CD4-positive, alpha-beta T cell treated with Interferon alpha-2 for 1 hour (primary cell): Measurements from ENCODE around the gene BCAM.
A peak's percentile ranks its signal among the peaks of the same experiment; 100 is the strongest.
"Not testable (repeated sequence)": the region's sequence is repeated elsewhere in the genome, so short reads cannot be mapped to it uniquely, and the experiment has no call there.

Source experiments
- DNase-seq, 2 donors: peaks; one replicate each; pipeline ENCODE4 v3.0.0-alpha.2; 2020 to 2022

BCAM gene

DNA sequence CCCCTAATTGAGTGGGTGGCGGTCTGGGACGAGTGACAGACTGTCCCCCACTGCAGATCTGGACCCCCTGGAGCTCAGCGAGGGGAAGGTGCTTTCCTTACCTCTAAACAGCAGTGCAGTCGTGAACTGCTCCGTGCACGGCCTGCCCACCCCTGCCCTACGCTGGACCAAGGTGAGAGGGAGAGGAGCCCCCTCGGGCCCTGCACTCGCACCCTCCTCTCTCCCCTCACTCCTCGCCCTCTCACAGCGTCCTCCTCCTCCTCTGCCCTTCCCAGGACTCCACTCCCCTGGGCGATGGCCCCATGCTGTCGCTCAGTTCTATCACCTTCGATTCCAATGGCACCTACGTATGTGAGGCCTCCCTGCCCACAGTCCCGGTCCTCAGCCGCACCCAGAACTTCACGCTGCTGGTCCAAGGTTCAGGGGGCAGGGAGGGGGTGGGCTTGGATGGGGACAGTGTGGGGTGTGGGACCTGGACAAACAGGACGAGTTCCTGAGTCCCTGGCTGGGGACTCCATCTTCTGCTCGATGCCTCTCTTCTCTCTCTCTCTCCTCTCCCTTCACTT lies 9.6 kb downstream of the BCAM start:
- DNase-seq: no peak

DNA sequence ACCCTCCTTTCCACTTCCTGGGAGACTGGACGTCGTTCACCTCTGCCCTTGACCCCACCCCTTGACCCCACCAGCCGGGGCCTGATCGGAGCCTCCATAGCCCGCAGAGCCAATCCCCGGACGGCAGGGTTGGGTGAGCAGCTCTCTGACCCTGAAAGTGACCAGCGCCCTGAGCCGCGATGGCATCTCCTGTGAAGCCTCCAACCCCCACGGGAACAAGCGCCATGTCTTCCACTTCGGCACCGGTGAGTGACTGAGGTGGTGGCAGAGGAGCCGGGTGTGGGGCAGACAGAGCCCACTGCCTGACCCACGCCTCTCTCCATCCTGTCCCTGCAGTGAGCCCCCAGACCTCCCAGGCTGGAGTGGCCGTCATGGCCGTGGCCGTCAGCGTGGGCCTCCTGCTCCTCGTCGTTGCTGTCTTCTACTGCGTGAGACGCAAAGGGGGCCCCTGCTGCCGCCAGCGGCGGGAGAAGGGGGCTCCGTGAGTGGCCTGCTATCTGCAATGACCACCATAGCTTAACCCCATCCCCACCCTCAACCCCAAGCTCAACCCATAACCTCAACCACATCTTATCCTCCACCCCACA lies 10.4 kb downstream of the BCAM start:
- no peak for DNase-seq

DNA sequence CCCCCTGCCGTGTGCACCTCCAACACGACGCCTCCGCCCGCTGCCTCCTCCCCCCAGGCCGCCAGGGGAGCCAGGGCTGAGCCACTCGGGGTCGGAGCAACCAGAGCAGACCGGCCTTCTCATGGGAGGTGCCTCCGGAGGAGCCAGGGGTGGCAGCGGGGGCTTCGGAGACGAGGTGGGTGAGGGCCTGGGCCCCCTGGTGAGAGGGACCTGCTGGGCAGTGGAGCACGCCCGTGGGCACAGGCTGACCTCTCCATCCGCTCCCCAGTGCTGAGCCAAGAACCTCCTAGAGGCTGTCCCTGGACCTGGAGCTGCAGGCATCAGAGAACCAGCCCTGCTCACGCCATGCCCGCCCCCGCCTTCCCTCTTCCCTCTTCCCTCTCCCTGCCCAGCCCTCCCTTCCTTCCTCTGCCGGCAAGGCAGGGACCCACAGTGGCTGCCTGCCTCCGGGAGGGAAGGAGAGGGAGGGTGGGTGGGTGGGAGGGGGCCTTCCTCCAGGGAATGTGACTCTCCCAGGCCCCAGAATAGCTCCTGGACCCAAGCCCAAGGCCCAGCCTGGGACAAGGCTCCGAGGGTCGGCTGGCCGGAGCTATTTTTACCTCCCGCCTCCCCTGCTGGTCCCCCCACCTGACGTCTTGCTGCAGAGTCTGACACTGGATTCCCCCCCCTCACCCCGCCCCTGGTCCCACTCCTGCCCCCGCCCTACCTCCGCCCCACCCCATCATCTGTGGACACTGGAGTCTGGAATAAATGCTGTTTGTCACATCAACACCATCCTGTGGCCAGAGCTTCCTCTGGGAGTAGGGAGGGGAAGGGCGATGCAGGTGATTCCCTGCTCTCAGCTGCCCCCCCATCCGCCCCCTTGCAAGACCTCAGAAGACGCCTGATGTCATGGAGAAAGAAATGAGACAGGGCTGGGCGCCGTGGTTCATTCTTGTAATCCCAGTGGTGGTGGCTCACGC lies 12.0 kb downstream of the BCAM start:
- DNase-seq: no peak

DNA sequence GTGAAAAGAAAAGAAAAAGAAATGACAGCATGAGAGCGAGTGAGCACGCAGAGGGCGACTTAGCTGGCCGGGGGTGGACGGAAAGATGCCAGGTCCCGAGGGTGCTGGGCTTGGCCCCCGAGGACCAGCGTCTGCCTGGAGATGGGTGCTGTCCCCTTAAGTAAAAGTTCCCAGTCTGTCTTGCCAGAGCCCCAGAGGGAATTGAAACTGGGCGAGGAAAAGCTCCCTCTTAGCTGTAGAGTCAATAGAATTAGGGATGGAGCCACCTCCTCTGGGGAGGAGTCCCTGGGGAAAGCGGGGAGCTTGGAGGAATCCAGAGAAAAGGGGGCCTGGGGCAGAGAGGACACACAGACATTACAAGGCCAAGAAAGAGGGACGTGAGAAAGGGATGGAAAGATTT lies 13.3 kb downstream of the BCAM start:
- no peak for DNase-seq

DNA sequence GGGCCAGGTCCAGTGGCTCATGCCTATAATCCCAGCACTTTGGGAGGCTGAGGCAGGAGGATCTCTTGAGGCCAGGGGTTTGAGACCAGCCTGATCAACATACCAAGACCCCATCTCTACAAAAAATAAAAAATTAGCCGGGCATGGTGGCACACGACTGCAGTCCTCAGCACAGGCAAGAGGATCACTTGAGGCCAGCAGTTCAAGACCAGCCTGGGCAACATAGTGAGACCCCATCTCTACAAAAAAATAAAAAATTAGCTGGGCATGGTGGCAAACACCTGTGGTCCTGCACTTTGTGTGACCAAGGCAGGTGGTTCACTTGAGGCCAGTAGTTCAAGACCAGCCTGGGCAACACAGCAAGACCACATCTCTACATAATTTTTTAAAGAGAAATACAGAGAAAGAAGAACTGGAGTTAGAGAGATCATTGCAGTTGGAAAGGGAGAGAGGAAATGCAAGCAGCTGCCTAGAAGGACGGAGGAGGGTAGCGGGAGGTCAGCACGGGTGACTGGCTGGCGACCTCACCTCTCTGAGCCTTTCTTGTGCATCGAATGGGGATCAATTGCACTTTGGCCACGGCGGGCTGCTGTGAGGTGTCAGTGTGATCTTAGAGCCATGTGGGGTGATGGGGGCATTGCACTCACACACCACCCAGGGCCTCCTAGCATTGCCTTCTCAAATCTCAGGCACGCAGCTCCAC lies 13.9 kb downstream of the BCAM start:
- no peak for DNase-seq

DNA sequence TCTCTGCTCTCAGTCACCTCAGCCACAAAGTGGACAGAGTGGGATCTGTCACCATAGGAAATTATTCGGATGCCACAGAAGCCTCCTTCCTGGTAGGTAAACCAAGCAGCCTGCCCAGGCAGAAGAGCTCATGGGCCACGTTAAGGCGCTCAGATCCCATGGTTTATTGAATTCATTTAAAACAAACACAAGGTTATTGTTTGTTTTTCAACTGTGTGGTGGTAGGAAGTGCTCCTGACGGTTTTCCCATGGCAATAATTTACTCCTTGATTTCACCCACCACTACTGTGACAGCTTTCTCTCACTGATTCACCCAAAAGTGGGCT lies 14.4 kb downstream of the BCAM start:
- no peak for DNase-seq

DNA sequence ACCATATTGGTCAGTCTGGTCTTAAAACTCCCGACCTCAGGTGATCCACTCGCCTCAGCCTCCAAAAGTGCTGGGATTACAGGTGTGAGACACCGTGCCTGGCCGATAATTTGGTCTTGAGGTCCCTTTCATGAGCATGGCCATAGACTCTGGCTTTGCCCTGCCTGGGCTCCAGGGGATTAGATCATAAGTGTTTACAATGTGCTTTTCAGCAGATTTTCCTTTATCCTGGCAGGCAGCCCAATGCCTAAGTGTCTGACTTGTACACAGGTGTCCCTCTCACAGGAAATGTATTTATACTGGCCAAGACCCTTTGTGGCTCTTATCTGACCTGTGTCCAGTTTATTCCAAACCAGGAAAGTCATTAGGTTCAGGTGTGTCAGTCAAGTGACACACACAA lies 15.9 kb downstream of the BCAM start:
- no peak for DNase-seq

DNA sequence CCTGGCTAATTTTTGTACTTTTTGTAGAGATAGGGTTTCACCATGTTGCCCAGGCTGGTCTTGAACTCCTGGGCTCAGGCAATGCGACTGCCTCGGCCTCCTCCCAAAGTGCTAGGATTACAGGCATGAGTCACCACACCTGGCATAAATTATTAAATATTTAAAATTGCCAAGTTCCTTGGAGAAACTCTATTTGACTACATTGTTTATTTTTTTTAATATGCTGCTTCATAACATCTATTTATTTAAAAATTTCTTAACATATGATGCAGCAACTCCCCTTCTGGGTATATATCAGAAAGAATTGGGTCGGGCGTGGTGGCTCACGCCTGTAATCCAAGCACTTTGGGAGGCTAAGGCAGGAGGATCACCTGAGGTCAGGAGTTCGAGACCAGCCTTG lies 24.0 kb downstream of the BCAM start:
- not testable (repeated sequence) for DNase-seq

DNA sequence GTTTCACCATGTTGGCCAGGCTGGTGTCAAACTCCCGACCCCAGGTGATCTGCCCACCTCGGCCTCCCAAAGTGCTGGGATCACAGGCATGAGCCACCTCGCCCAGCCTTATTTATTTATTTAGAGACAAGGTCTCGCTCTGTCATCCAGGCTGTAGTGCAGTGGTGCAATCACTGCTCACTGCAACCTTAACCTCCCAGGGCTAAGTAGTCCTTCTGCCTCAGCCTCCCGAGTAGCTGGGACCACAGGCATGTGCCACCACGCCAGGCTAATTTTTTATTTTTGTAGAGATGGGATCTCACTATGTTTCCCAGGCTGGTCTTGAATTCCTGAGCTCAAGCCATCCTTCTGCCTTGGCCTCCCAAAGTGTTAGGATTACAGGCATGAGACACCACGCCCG lies 25.5 kb downstream of the BCAM start:
- DNase-seq: not testable (repeated sequence)

DNA sequence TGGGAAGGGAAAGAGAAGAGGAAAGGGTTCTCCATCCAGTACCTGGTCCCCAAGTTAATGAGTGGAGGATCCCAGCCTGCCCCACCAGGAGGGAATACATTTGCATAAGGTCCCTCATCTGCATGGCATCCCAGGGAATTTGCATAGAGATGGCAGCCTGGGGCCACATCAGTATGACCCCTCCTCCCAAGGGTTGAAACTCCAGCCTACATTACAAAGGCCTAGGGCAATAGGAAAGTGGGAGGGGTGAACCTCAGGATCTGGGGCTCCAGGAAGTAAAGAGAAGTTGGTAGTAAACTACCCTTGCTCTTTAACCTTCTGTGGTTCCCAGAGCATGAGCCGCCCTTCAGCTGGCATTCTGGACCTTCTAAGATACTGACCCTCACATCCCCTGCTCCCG lies 30.4 kb downstream of the BCAM start:
- no peak for DNase-seq

DNA sequence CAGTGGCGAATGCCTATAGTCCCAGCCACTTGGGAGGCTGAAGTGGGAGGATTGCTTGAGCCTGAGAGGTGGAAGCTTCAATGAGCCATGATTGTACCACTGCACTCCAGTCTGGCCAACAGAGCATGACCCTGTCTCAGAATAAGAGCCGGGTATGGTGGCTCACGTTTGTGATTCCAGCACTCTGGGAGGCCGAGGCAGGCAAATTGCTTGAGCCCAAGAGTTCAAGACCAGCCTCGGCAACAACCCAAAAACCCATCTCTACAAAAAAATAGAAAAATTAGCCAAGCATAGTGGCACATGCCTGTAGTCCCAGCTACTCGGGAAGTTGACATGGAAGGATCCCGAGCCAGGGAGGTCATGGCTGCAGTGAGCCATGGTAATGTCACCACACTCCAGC lies 31.9 kb downstream of the BCAM start:
- DNase-seq: no peak

DNA sequence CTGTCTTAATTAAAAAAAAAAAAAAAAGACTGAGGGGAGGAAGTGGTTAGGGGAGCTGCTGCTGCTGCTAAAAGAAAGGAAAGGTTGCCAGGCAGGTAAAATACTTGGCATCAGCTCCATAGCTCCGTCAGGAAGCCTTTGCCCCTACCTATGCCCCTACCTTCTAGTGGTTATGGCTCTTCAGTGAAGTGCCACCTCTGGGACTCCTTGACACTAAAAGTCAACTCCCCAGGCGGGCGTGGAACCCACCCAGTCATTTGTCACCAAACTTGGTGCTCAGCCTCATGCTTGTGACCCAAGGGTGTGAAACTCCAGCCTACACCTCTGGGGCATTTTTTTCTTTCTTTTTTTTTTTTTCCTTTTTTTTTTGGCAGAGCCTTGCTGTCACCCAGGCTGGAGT lies 32.3 kb downstream of the BCAM start:
- DNase-seq: no peak

DNA sequence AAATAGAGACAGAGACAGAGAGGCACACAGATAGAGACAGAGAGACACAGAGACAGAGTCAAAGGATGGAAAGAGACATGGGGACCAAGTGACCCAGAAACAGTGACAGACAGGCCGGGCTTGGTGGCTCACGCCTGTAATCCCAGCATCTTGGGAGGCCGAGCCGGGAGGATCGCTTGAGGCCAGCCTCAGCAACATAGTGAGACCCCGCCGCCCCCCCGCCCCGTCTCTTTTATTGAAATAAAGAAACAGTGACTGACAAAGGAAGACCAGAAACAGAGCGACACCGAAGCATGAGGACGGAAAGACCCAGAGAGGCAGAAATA lies 36.3 kb downstream of the BCAM start:
- no peak for DNase-seq

DNA sequence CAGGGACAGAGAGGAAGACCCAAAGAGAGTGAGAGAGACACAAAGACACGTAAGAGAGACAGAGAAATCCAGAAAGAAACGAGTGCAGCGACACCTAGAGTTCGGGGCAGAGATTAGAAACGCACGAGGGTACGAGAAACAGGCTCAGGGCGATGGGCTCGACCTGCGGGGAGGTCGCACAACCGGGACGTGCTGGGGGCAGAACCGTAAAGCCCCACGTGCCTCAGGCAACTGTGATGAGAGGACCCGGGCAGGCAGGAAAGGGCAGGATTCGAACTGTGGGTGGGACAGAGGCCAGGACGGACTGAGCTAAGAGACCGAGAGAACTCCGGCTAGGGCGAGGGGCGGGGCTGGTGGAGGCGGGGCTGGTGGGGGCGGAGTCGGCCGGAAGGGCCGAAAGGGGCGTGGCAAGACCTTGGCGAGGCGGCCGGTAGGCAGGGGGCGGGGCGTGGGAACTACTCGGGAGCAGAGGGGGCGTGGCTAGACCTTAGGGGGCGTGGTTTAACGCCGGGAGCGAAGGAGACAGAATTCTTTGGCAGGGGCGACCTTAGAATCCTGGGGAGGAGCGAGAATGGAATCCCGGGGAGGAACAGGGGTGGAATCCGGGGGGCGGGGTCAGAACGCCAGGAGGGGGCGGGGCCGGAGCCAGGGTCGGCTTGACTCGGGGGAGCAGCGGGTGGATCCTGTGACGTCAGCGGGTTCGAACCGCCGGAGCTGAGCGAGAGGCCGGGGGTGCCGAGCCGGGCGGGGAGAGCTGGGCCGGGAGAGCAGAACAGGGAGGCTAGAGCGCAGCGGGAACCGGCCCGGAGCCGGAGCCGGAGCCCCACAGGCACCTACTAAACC lies 36.9 kb downstream of the BCAM start, which contains the start of gene NECTIN2:
TSS of gene NECTIN2 (plus strand) at position 686 of the 843 bp plus-strand sequence. CDS start 229 bp downstream, outside the sequence.
- DNase-seq: peak; percentile 80 to 87

DNA sequence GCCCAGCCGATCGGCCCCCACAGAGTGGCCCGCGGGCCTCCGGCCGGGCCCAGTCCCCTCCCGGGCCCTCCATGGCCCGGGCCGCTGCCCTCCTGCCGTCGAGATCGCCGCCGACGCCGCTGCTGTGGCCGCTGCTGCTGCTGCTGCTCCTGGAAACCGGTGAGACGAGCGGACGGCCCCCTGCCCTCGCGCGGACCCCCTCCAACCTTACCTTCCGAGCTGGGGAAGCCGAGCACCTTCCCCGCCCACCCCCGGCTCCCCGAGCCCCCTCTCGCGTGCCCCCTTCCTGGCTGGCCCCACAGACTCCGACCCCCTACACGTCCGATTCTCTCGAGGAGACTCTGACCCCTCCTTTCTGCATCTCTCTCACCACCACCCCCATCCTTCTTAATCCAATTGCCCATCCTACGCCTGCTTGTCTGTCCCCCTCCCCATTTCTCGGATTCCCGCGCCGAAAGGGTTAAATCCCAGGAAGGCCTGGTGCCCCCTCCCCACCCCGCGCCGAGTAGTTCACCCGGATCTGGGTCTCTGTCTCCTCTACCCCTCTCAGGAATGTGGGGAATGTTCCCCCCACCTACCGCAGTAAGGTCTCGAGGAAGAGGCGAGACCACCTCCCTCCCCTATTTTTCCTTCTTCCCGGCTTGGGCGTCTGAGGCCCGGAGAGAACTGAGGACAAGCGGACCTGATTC lies 37.7 kb downstream of the BCAM start:
- DNase-seq: no peak

DNA sequence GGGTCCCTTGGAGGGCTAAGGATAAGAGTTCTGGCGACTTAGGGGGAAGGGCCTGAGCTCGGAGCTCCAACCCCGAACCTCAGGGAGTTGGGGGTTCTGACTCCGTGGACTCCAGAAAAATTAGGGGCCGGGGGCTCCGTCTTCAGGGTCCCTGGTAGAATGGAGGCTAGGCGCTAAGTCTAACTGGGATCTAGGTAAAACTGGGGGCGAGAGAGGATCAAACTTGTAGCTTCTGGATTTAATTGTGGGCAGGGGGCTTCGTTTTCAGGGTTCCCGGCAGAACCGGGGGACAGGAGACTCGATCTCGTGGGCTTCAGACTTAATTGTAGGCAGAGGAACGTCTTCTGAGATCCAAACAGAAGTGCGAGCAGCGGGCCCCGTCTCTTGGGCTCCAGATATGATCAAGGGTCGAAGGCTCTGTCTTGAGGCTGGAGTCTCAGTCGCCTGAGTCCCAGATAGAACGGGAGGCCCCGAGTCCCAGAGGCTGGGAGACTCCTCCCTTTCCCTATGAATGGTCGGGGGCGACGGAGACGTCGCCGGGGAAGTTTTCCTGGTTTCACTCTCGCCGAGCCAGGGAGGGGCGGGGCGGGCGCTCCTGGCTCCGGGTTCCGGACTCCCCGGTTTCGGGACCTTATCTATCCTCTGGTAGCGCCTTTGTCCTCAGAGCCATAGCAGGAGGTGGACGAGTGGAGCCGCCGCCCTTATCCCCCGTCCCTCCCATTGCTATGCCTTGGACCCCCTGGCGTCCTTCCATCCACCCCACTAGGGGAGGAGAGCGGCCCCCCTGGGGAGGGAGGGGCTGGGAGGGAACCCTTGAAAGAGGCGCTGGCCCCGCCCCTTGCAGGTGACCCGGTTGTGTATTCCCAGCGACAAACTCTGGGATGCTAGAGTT lies 38.5 kb downstream of the BCAM start:
- peak in 1 of 2 donors; percentile 5 for DNase-seq

DNA sequence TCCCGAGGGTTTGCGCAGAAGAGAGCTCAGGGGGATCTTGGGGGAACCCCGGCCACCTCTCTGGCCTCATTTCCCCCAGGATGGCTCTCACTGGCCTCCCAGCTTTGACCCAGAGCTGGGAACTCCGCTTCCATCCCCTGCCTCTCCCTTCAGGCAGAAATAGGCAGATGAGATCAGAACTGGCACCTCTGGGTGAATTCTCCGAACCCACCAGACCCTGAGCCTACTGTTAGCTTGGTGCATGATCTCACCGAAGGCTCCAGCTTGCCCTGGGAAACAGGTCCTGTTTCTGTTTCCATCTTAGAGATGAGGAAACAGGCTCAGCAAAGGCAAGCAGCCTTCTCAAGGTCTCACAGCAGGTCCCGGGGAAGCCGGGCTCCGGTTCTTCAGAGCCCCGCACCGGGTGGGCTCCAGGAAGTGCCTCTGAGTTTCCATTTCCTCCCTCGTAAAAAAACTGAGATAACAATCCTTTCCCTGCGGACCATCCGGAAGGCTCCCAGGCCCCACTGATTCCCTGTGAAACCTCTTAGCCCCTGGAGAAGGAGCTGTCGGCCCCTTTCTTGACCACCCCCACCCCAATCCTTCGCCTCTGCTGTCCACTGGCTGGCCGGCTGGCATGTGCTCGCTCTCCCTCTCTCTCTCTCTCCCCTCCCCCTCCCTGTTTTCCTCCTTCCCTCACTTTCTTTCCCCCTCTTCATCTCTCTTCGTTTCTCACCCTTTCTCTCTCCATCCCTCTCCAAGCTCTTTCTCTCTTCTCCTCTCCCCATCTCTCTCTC lies 39.3 kb downstream of the BCAM start:
- DNase-seq: peak in 1 of 2 donors; percentile 12

DNA sequence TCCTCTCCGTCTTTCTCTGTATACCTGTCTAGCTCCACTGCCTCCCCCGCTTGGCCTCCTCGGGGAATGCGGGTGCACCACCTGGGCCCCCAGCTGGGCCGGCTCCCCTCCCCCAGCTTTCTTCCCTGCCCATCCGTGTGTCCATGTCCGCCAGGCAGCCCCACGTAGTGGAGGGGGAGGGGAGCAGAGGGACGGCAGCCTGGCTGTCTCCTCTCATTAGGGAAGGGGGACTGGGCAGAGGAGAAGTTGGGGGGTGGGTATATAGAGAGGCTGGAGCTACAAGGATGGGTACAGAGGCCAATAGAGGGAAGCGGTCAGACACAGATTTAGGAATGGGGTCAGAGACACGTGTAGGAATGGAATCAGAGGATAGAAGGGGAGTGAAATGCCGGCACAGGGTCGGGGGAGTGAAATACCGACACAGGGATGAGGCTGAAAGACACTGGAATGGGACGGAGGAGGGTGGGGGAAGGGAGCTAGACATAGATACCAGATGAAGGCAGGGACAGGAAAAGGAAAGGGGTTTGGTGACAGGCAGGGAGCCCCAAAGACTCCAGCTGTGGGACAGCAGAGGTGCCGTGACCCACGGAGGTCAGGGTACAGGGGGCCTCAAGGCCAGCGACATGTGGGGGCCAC lies 40.0 kb downstream of the BCAM start:
- DNase-seq: no peak

DNA sequence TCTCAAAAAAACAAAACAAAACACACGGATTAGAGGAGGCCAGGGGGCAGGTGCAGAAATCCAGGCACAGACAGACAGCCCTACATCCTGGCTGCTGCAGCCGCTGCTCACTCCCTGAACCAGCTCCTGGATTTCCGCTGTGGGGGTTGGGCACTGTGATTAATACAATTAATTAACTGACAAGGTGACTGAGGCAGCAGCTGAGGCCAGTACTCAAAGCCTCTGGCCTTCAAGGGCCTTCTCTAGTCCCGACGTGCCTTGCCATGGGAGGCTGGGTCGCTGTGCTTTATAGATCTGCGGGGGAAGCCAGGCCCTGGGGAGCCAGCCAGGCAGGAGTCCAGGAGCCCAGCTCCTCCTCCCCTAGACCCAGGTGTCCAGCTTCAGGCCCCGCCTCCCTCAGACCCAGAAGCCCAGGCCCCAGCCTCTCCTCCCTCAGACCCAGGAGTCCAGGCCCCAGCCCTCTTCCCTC lies 41.8 kb downstream of the BCAM start:
- no peak for DNase-seq

DNA sequence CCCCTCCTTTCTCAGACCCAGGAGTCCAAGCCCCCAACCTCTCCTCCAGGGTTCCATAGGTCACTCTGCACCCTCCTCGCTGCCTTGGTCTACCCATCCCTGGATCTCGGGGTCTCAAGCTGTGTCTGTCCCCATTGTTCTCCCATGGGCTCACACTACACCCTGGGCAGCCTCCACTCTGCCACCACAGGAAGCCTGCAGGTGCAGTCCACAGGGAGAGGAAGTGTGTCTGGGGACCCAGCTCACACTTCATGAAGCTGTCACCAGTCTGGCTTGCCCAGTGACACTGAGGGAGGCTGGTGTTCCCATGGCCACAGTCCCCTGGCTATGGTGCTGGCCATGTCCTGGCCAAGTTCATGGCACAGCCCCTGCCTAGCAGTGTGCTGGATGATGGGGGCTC lies 42.5 kb downstream of the BCAM start:
- no peak for DNase-seq
